Skin epidermis (tissue), 12 donors: Measurements from ENCODE around the gene COL13A1.

ENCODE experiments used
- H3K27ac ChIP-seq, 21 experiments: fragments of 200-600 bp; sonication (generic) in 11 of 21; one replicate each; pipeline ENCODE4 v1.5.0; 2020; ENCODE audit warnings: mild to moderate bottlenecking in 3 of 21, inconsistent platforms in 2 of 21, moderate library complexity in 2 of 21
- H3K4me3 ChIP-seq, 7 experiments: fragments of 200-600 bp; sonication (generic) in 2 of 7; one replicate each; pipeline ENCODE4 v1.5.0; 2020; ENCODE audit warnings: inconsistent platforms in 2 of 7, mild to moderate bottlenecking in 2 of 7, moderate library complexity in 1 of 7

The COL13A1 gene

GRCh38 chr10:69861251-69862240, 59.8 kb downstream of the COL13A1 start:
- Histone ChIP-seq H3K27ac (peak overlapping the region in 3 of 21 experiments; percentile 18 to 42 (median 34)), H3K4me3 (no peak overlapping the region)

- Histone ChIP-seq H3K4me3 (no peak overlapping the region), H3K27ac (no peak overlapping the region)
Measured at GRCh38 chr10:69862882-69863530, 61.3 kb downstream of the COL13A1 start.

- H3K27ac ChIP-seq = peak overlapping the region in 2 of 21 experiments; percentile 60 to 78
- no peak overlapping the region for H3K4me3 ChIP-seq
Measured at GRCh38 chr10:69863580-69863979, 61.9 kb downstream of the COL13A1 start.

GRCh38 chr10:69864321-69864720, 62.6 kb downstream of the COL13A1 start:
- Histone ChIP-seq H3K27ac (peak overlapping the region in 14 of 21 experiments; percentile 12 to 80 (median 48)), H3K4me3 (no peak overlapping the region)

- Histone ChIP-seq H3K27ac (peak overlapping the region in 13 of 21 experiments; percentile 6 to 80 (median 56)), H3K4me3 (no peak overlapping the region)
Measured at GRCh38 chr10:69865450-69865849, 63.7 kb downstream of the COL13A1 start.

GRCh38 chr10:69866246-69866687, 64.6 kb downstream of the COL13A1 start:
- H3K4me3 ChIP-seq = no peak overlapping the region
- peak overlapping the region in 19 of 21 experiments; percentile 15 to 81 (median 66) for H3K27ac ChIP-seq

- H3K4me3 ChIP-seq = no peak overlapping the region
Measured at GRCh38 chr10:69866688-69867461, 65.2 kb downstream of the COL13A1 start.

GRCh38 chr10:69867699-69868558, 66.2 kb downstream of the COL13A1 start:
- H3K4me3 ChIP-seq = no peak overlapping the region
- peak overlapping the region in 16 of 21 experiments; percentile 1 to 81 (median 67) for H3K27ac ChIP-seq

More at GRCh38 chr10:69866688-69867461, 65.2 kb downstream of the COL13A1 start:
- H3K27ac ChIP-seq = peak overlapping the region in 20 of 21 experiments; percentile 1 to 81 (median 64)

- Histone ChIP-seq H3K4me3 (no peak overlapping the region), H3K27ac (peak overlapping the region in 7 of 21 experiments; percentile 0 to 65 (median 31))
Measured at GRCh38 chr10:69868821-69869220, 67.1 kb downstream of the COL13A1 start.

- Histone ChIP-seq H3K4me3 (no peak overlapping the region), H3K27ac (peak overlapping the region in 9 of 21 experiments; percentile 0 to 65 (median 24))
Measured at GRCh38 chr10:69869291-69869961, 67.7 kb downstream of the COL13A1 start.

- no peak overlapping the region for H3K27ac ChIP-seq
- no peak overlapping the region for H3K4me3 ChIP-seq
Measured at GRCh38 chr10:69870591-69870990, 68.9 kb downstream of the COL13A1 start.

GRCh38 chr10:69871074-69871473, 69.4 kb downstream of the COL13A1 start:
- no peak overlapping the region for H3K4me3 ChIP-seq
- no peak overlapping the region for H3K27ac ChIP-seq

- Histone ChIP-seq H3K27ac (peak overlapping the region in 1 of 21 experiments; percentile 60), H3K4me3 (no peak overlapping the region)
Measured at GRCh38 chr10:69872323-69872722, 70.6 kb downstream of the COL13A1 start.

- H3K27ac ChIP-seq = peak overlapping the region in 10 of 21 experiments; percentile 10 to 65 (median 52)
- H3K4me3 ChIP-seq = no peak overlapping the region
Measured at GRCh38 chr10:69873135-69873639, 71.5 kb downstream of the COL13A1 start.

- Histone ChIP-seq H3K27ac (peak overlapping the region in 4 of 21 experiments; percentile 11 to 65 (median 44)), H3K4me3 (no peak overlapping the region)
Measured at GRCh38 chr10:69874449-69874848, 72.7 kb downstream of the COL13A1 start.

- Histone ChIP-seq H3K4me3 (no peak overlapping the region), H3K27ac (peak overlapping the region in 3 of 21 experiments; percentile 15 to 41 (median 19))
Measured at GRCh38 chr10:69875856-69876255, 74.2 kb downstream of the COL13A1 start.

- H3K27ac ChIP-seq = peak overlapping the region in 3 of 21 experiments; percentile 19 to 41 (median 35)
- no peak overlapping the region for H3K4me3 ChIP-seq
Measured at GRCh38 chr10:69876286-69876685, 74.6 kb downstream of the COL13A1 start.

- Histone ChIP-seq H3K27ac (peak overlapping the region in 8 of 21 experiments; percentile 35 to 72 (median 41)), H3K4me3 (no peak overlapping the region)
Measured at GRCh38 chr10:69876931-69877330, 75.2 kb downstream of the COL13A1 start.
